Posterior cingulate gyrus (tissue), 11 donors: ENCODE data around the gene CTRL.
"Not testable (repeated sequence)": the region's sequence is repeated elsewhere in the genome, so short reads cannot be mapped to it uniquely, and the experiment has no call there.

Experiments used
- DNase-seq, 10 donors: peaks; one replicate each; pipeline versions ENCODE4 v3.0.0 to v3.0.0-alpha.2; 2020 to 2021; ENCODE audit warnings: mixed read lengths in 3 of 10
- intact Hi-C: fragments of 100-400 bp; cut with DNase I; formaldehyde crosslinking; loops from one replicate; pipeline ENCODE4 v1.15.1; 2023

CTRL gene

DNA sequence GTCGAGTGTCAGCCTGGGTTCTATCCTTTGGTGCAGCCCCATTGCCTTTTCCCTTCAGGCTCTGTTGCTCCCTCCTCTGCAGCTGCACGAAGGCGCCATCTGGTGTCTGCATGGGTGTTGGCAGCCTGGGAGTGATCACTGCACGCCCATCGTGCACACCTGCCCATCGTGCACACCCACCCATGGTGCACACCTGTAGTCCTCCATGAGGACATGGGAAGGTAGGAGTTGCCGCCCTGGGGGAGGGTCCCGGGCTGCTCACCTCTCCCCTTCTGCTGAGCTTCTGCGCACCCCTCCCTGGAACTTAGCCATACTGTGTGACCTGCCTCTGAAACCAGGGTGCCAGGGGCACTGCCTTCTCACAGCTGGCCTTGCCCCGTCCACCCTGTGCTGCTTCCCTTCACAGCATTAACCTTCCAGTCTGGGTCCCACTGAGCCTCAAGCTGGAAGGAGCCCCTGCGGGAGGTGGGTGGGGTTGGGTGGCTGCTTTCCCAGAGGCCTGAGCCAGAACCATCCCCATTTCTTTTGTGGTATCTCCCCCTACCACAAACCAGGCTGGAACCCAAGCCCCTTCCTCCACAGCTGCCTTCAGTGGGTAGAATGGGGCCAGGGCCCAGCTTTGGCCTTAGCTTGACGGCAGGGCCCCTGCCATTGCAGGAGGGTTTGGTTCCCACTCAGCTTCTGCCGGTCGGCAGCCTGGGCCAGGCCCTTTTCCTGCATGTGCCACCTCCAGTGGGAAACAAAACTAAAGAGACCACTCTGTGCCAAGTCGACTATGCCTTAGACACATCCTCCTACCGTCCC, 2.9 kb downstream of the CTRL start:
- intact Hi-C loops: loop anchor here (2.0 to 10.0 kb wide), 3 partner anchors 46 to 254 kb away; partner anchors contain the start of genes CENPT and NUTF2
- peak; percentile 69 to 97 (median 84) for DNase-seq

- DNase-seq: no peak
- intact Hi-C loops: loop anchor here (2.0 to 10.0 kb wide), 3 partner anchors 45 to 253 kb away; partner anchors contain the start of genes CENPT and NUTF2
Observed at GRCh38 chr16:67928147-67928546, 3.5 kb downstream of the CTRL start.

DNA sequence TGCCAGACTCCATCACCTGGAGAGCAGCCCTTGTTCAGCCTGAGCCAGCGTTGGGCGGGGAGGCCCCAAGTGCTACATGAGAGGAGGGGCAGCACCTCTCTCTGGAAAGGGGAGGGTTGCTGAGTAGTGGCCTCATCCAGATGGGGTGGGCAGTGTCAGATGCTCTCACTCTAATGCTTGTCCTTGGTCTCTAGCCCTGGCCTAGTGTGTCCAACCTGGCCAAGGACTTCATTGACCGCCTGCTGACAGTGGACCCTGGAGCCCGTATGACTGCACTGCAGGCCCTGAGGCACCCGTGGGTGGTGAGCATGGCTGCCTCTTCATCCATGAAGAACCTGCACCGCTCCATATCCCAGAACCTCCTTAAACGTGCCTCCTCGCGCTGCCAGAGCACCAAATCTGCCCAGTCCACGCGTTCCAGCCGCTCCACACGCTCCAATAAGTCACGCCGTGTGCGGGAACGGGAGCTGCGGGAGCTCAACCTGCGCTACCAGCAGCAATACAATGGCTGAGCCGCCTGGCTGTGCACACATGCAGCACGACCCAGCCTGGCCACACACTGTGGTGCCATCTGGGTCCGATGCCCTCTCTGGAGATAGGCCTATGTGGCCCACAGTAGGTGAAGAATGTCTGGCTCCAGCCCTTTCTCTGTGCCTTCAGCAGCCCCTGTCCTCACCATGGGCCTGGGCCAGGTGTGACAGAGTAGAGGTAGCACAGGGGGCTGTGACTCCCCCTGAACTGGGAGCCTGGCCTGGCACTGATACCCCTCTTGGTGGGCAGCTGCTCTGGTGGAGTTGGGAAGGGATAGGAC, 4.3 kb downstream of the CTRL start:
- intact Hi-C loops: loop anchor here (5.0 to 10.0 kb wide), 2 partner anchors 80 to 253 kb away; partner anchors contain the start of genes CENPT and NUTF2
- peak in 2 of 10 donors; percentile 68 to 74 for DNase-seq

GRCh38 chr16:67926181-67926750, 5.4 kb downstream of the CTRL start:
- intact Hi-C loops: loop anchor here (5.0 to 10.0 kb wide), 2 partner anchors 79 to 251 kb away; partner anchors contain the start of genes CENPT and NUTF2
- DNase-seq: peak in 9 of 10 donors; percentile 49 to 93 (median 59)

DNA sequence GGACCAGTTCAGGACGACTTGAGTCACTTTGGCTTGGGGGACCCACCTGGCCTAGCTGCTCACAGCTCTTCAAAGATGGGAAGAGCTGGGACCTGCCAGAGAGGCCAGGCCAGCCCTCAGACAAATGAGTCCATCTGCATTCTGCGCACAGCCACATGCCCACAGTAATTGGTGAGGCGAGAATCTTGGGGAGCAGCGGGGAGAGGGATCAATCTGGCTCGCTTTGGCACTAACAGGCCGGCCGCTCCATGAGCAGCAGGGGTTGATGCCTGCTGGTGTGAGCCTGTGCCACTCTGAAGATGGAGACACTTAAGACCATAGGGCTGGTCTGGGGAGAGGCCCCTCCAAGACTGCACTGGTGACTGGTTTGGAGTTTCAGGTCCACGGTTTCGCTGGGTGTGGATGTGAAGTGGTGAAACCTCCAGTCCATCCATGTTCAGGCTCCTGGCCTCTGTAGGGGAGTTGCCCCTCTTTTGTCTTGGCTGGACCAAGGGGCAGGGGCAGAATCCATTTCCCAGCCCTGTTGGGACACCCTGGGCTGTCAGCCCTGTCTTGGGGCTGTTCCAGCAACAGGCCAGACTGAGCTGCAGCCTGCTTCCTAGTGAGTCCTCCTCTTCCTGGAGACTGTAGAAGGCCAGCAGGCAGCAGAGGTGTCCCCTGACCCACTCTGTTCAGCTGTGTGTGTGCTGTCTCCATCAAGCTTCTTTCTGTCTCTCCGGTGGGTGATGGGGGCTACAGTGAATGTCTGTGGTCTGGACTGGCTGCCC, 7.3 kb downstream of the CTRL start:
- intact Hi-C loops: loop anchor here (10.0 kb wide), 1 partner anchor 250 kb away; no protein-coding TSS in a partner anchor
- peak in 1 of 10 donors; percentile 75 for DNase-seq

- peak in 7 of 10 donors; percentile 44 to 93 (median 64) for DNase-seq
- intact Hi-C loops: loop anchor here (10.0 kb wide), 1 partner anchor 249 kb away; no protein-coding TSS in a partner anchor
Observed at GRCh38 chr16:67923414-67924116, 8.1 kb downstream of the CTRL start.

- intact Hi-C loops: loop anchor here (10.0 kb wide), 1 partner anchor 248 kb away; no protein-coding TSS in a partner anchor
- peak in 1 of 10 donors; percentile 64 for DNase-seq
Observed at GRCh38 chr16:67922740-67923139, 8.9 kb downstream of the CTRL start.

- intact Hi-C loops: loop anchor here (10.0 kb wide), 1 partner anchor 247 kb away; no protein-coding TSS in a partner anchor
- DNase-seq: no peak
Observed at GRCh38 chr16:67922221-67922620, 9.4 kb downstream of the CTRL start.

DNA sequence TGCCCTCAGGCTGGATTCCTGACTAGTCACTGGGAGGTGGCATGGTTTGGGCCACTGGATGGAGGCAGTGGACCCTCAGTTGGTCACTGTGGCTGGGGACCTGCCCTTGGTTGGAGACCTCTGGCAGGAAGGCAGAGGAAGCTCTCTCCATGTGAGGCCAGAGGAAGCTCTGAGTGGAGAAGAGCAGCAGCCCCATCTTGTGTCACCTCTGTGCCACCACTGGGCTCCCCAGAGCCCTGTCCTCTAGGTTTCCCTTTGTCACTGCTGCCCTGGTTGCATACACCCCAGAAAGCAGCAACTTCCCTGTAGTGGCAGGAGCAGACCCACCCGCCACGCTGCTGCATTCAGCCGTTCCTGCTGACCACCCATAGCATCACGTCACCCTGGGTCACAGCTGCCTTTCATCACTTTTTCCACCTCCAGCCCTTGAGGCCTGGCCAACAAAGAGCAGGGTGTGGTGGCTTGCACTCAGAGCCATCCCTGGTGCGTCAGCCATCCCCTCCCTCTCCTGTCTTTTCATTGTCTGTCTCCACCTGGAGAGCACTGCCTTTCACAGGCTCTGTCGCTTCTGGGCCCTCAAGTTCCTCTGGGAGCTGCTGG, 11.9 kb downstream of the CTRL start:
- no peak for DNase-seq
- intact Hi-C loops: loop anchor here (10.0 kb wide), 1 partner anchor 245 kb away; no protein-coding TSS in a partner anchor

DNA sequence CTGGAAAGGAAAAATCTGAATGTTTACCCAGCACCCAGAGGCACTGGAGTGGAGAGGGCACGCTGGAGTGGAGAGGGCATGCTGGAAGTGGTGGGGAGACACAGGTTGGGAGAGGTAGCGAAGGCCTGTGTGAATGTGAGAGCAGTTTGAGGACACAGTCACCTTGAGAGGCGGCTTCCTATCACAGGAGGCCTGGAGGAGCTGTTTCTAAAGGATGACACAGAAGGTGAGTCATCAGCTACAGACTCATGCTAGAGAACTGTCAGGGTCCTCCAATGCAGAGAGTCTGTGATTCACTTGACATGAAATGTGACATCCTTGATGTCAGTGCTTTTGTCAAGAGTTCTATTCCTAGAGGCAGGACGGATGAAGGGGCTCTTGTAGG, 13.8 kb downstream of the CTRL start:
- DNase-seq: peak in 3 of 10 donors; percentile 47 to 78 (median 61)
- intact Hi-C loops: no loop called here

GRCh38 chr16:67917140-67917851, 14.4 kb downstream of the CTRL start:
- peak in 9 of 10 donors; percentile 49 to 94 (median 63) for DNase-seq
- intact Hi-C loops: no loop called here

DNA sequence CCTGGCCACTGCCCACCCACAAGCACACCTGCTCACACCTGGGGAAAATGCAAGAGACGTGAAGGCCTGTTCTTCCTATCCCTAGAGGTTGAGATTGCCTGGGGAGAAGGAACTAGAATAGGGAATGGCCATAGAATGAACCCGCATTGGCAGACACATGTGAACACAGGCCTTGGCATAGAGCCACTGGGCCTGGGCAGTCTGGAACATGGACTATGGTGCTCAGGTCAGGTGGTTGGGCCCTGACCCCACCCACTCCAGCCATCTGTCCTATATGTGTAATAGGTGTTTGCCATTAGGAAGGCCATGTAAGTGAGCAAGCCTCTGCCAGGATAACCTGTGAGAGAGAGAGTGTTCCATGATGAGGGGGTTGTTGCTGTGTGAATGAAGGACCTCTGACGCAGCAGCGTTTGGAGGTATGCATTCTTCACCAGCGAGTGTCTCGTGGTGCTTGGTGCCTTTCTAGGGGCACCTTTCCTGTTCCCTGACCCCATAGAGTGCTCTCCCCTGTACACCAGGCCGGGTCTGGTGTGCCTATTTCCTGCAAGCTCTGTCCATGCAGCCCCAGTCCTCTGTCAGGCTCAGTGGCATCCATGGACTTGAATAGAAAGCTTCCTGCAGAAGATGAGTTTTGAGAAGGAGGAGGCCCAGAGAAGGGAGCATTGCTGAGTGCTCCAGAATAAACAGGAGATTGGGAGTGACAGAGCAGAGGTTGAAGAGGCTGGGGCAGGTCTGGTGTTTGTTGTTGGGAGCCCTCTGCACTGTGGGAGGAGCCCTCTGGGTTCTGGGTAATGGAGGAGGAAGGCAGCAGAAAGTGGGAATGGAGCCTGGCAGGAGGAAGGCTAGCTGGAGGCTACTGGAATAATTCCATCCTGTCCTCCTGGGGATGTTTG, 15.6 kb downstream of the CTRL start:
- peak in 1 of 10 donors; percentile 59 for DNase-seq
- intact Hi-C loops: no loop called here

- intact Hi-C loops, DNase-seq: not testable (repeated sequence)
Observed at GRCh38 chr16:67915496-67915769, 16.2 kb downstream of the CTRL start.

GRCh38 chr16:67914758-67915495, 16.7 kb downstream of the CTRL start:
- DNase-seq: no peak
- intact Hi-C loops: no loop called here

GRCh38 chr16:67910158-67910557, 21.5 kb downstream of the CTRL start:
- DNase-seq: peak; percentile 76 to 99 (median 87)
- intact Hi-C loops: no loop called here

DNA sequence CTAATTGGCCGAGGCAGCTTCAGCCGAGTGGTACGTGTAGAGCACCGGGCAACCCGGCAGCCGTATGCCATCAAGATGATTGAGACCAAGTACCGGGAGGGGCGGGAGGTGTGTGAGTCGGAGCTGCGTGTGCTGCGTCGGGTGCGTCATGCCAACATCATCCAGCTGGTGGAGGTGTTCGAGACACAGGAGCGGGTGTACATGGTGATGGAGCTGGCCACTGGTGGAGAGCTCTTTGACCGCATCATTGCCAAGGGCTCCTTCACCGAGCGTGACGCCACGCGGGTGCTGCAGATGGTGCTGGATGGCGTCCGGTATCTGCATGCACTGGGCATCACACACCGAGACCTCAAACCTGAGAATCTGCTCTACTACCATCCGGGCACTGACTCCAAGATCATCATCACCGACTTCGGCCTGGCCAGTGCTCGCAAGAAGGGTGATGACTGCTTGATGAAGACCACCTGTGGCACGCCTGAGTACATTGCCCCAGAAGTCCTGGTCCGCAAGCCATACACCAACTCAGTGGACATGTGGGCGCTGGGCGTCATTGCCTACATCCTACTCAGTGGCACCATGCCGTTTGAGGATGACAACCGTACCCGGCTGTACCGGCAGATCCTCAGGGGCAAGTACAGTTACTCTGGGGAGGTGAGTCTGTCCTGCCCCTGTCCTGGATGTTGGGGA, 22.5 kb downstream of the CTRL start:
- DNase-seq: peak in 1 of 10 donors; percentile 69
- intact Hi-C loops: no loop called here
